ENCODE results near the gene RIMS4.

DNA sequence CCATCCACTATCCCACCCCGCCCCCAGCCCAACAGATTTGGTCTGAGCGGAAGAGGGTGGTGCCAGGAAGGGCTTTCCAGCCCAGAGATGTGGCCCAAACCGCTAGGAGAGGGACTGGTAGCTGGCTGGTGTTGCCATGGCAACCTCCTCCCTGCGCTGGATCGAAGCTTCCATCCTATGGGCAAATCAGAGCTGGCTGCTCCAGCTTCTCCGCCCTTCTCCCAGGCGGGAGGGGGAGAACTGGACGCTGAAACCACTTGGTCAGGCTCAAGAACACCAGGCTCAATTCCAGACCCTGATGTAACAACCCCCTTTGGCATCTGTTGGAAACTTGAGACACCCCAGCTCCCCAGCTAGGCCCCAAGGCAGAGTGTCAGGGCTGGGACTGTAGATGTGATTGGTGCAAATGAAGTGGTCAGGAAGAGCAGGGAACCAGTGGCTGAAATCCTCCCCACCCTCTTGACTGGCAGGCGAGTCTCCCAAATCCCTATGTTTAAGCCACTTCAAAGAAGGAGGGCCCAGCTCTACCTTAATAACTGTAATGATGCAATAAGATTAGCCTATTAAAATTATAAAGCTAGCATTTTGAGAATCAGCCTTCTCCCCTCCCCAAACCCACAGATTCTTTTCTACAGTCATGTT is 4.2 kb downstream of the RIMS4 start:
- TF ChIP-seq, protein P1, sequence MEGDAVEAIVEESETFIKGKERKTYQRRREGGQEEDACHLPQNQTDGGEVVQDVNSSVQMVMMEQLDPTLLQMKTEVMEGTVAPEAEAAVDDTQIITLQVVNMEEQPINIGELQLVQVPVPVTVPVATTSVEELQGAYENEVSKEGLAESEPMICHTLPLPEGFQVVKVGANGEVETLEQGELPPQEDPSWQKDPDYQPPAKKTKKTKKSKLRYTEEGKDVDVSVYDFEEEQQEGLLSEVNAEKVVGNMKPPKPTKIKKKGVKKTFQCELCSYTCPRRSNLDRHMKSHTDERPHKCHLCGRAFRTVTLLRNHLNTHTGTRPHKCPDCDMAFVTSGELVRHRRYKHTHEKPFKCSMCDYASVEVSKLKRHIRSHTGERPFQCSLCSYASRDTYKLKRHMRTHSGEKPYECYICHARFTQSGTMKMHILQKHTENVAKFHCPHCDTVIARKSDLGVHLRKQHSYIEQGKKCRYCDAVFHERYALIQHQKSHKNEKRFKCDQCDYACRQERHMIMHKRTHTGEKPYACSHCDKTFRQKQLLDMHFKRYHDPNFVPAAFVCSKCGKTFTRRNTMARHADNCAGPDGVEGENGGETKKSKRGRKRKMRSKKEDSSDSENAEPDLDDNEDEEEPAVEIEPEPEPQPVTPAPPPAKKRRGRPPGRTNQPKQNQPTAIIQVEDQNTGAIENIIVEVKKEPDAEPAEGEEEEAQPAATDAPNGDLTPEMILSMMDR (IDR thresholded peaks at IDR 0.05; ENCODE audit: low read depth, low read length) = no peak
- no peak for TF ChIP-seq EZH2phosphoT487 (IDR thresholded peaks at IDR 0.05; ENCODE audit: low read depth)

Data from OCI-LY3 (cell line).